Measurements from ENCODE around the gene RUBCNL.
"Not testable (repeated sequence)": the region's sequence is repeated elsewhere in the genome, so short reads cannot be mapped to it uniquely, and the experiment has no call there.

The RUBCNL gene

GRCh38 chr13:46373623-46374022 is 13.4 kb downstream of the RUBCNL start:
- TF ChIP-seq CTCF (conservative IDR thresholded peaks at IDR 0.05), result no peak
- no peak for TF ChIP-seq ZFX (IDR thresholded peaks at IDR 0.05)
- no peak overlapping the region for H3K27ac ChIP-seq

GRCh38 chr13:46372938-46373337 is 14.1 kb downstream of the RUBCNL start:
- H3K27ac ChIP-seq, result not testable (repeated sequence)

- TF ChIP-seq CTCF (conservative IDR thresholded peaks at IDR 0.05), result no peak
- no peak for TF ChIP-seq ZFX (IDR thresholded peaks at IDR 0.05)
- H3K27ac ChIP-seq, result no peak overlapping the region
Observed at GRCh38 chr13:46372071-46372470, 15.0 kb downstream of the RUBCNL start.

GRCh38 chr13:46369506-46370277 is 17.4 kb downstream of the RUBCNL start:
- TF ChIP-seq CTCF (conservative IDR thresholded peaks at IDR 0.05) (no peak), ZFX (IDR thresholded peaks at IDR 0.05) (no peak)
- H3K27ac ChIP-seq, result no peak overlapping the region

- H3K27ac ChIP-seq, result no peak overlapping the region
- no peak for TF ChIP-seq ZFX (IDR thresholded peaks at IDR 0.05)
- no peak for TF ChIP-seq CTCF (conservative IDR thresholded peaks at IDR 0.05)
Observed at GRCh38 chr13:46367617-46368327, 19.3 kb downstream of the RUBCNL start.

GRCh38 chr13:46361276-46361934 is 25.6 kb downstream of the RUBCNL start:
- H3K27ac ChIP-seq, result no peak overlapping the region
- TF ChIP-seq ZFX (IDR thresholded peaks at IDR 0.05) (no peak), CTCF (conservative IDR thresholded peaks at IDR 0.05) (no peak)

- H3K27ac ChIP-seq, result no peak overlapping the region
- TF ChIP-seq CTCF (conservative IDR thresholded peaks at IDR 0.05), result no peak
- no peak for TF ChIP-seq ZFX (IDR thresholded peaks at IDR 0.05)
Observed at GRCh38 chr13:46360604-46361003, 26.4 kb downstream of the RUBCNL start.
